ENCODE data around the gene KCNMA1.

KCNMA1 gene

GRCh38 chr10:77162697-77163096 lies 474.9 kb downstream of the KCNMA1 start:
- no peak overlapping the region for H3K4me3 ChIP-seq (ENCODE audit: low read depth, low read length)
- TF ChIP-seq, protein P1, sequence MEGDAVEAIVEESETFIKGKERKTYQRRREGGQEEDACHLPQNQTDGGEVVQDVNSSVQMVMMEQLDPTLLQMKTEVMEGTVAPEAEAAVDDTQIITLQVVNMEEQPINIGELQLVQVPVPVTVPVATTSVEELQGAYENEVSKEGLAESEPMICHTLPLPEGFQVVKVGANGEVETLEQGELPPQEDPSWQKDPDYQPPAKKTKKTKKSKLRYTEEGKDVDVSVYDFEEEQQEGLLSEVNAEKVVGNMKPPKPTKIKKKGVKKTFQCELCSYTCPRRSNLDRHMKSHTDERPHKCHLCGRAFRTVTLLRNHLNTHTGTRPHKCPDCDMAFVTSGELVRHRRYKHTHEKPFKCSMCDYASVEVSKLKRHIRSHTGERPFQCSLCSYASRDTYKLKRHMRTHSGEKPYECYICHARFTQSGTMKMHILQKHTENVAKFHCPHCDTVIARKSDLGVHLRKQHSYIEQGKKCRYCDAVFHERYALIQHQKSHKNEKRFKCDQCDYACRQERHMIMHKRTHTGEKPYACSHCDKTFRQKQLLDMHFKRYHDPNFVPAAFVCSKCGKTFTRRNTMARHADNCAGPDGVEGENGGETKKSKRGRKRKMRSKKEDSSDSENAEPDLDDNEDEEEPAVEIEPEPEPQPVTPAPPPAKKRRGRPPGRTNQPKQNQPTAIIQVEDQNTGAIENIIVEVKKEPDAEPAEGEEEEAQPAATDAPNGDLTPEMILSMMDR (IDR thresholded peaks at IDR 0.05; ENCODE audit: low read depth, low read length), result no peak
- in situ Hi-C loops (cut with HindIII; ENCODE audit: low sequenced_read_pairs), result no loop called here
- peak; percentile 48 for DNase-seq (ENCODE audit: low read depth, low spot score)

DNA sequence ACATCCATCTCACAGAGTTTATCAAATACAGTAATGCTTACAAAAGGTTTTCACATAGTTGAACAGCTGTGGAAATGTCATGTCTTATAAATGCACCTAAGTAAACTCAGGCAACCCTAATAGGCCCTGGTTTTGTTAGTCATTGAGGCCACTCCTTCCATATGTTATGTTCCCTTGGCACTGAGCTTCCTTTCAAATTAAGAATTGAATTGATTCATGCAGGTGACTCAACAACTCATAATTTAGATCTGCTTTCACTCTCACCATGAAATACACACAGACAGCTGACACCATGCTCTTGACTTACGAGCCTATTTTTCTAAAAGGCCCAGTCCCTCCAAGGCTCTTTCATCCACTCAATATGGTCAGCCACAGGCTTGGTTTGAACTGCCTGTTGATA lies 476.9 kb downstream of the KCNMA1 start:
- in situ Hi-C loops (cut with HindIII; ENCODE audit: low sequenced_read_pairs), result no loop called here
- H3K4me3 ChIP-seq (ENCODE audit: low read depth, low read length), result no peak overlapping the region
- peak; percentile 92 for DNase-seq (ENCODE audit: low read depth, low spot score)
- TF ChIP-seq, protein P1 (IDR thresholded peaks at IDR 0.05; ENCODE audit: low read depth, low read length), result no peak

GRCh38 chr10:77159538-77160110 lies 478.0 kb downstream of the KCNMA1 start:
- TF ChIP-seq, protein P1 (IDR thresholded peaks at IDR 0.05; ENCODE audit: low read depth, low read length), result no peak
- DNase-seq (ENCODE audit: low read depth, low spot score), result peak; percentile 85
- H3K4me3 ChIP-seq (ENCODE audit: low read depth, low read length), result no peak overlapping the region
- in situ Hi-C loops (cut with HindIII; ENCODE audit: low sequenced_read_pairs), result no loop called here

DNA sequence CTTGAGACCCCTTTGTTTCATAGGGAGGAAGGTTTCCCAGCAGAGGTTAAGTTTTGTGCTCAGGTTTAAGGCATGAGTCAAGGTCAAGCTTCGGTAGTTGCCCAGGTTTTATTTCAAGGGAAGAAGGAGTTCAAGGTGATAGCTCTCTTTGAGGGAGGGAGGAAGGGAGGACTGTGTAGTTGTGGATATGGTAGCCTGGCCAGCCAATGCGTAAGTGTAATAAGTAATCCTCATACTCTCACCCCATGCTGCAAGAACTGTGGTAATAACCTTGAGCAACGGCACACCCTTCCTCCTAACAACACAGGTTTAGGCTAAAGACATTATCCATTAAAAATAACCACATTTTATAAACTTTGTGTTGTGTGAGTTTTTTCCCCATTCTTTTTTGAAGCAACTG lies 478.9 kb downstream of the KCNMA1 start:
- no peak for DNase-seq (ENCODE audit: low read depth, low spot score)
- H3K4me3 ChIP-seq (ENCODE audit: low read depth, low read length), result no peak overlapping the region
- in situ Hi-C loops (cut with HindIII; ENCODE audit: low sequenced_read_pairs), result no loop called here
- TF ChIP-seq, protein P1 (IDR thresholded peaks at IDR 0.05; ENCODE audit: low read depth, low read length), result no peak

DNA sequence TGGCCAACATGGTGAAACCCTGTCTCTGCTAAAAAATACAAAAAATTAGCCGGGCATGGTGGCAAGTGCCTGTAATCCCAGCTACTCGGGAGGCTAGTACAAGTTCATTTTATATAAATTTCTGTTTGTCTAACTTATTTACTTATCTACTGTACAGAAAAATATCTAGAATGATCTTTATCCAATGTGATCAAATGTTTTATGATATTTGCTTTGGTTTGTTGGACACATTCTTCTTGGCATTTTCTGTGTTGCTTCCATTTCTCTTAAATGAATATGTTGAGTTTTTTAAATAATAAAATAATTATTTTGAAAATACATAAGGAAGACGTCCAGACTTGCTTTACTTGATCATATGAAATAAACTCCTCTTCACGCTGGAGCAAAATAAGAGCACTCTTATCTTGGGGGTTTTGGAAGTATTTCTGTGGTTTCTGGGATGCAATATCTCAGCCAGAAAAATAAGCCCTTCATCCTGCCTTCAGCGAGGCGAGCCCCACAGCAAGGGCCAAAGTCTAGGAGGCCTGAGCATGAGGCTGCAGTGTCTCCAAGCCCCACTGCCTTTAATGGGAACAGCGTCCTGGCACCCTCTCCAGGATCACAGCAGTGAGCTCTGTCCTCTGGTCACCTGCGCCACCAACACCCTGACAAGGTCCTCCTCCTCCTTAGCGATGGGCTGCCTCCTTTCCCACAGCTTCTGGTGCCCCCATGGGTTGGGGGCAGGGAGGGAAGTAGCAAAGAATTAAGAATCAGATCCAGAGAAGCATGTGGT lies 480.2 kb downstream of the KCNMA1 start:
- peak; percentile 46 for DNase-seq (ENCODE audit: low read depth, low spot score)
- H3K4me3 ChIP-seq (ENCODE audit: low read depth, low read length), result no peak overlapping the region
- in situ Hi-C loops (cut with HindIII; ENCODE audit: low sequenced_read_pairs), result no loop called here
- TF ChIP-seq, protein P1 (IDR thresholded peaks at IDR 0.05; ENCODE audit: low read depth, low read length), result no peak

GRCh38 chr10:77156406-77156879 lies 481.2 kb downstream of the KCNMA1 start:
- TF ChIP-seq, protein P1 (IDR thresholded peaks at IDR 0.05; ENCODE audit: low read depth, low read length), result no peak
- peak; percentile 77 for DNase-seq (ENCODE audit: low read depth, low spot score)
- H3K4me3 ChIP-seq (ENCODE audit: low read depth, low read length), result no peak overlapping the region
- in situ Hi-C loops (cut with HindIII; ENCODE audit: low sequenced_read_pairs), result no loop called here
